NCI-H82 treated with DMSO at 0.1 percent for 48 hours (cell line): ENCODE measurements around the gene GALNT18.
A peak's percentile ranks its signal among the peaks of the same experiment; 100 is the strongest.

Source experiments
- DNase-seq: peaks from one replicate; lab custom pipeline; 2025; ENCODE audit not compliant: unreplicated experiment; lab: John Stamatoyannopoulos, UW

The GALNT18 gene

GRCh38 chr11:11415901-11416300 lies 205.9 kb downstream of the GALNT18 start:
- no peak for DNase-seq

DNA sequence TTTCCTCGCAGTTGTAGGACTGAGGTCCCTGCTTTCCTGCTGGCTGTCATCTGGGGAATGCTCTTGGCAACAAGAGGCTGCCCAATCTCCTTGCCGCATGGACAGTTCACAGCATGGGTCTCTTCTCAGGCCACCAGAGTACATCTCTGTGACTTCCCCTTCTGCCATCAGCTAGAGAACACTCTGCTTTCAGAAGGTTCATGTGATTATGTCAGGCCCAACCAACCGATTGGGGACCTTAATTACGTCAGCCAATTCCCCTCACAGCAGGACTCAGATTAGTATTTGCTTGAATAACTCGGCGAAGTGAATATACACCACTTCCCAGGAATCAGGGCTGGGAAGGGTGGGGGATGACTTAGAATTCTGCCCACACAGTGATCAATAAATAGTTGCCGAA lies 206.8 kb downstream of the GALNT18 start:
- DNase-seq, result no peak

DNA sequence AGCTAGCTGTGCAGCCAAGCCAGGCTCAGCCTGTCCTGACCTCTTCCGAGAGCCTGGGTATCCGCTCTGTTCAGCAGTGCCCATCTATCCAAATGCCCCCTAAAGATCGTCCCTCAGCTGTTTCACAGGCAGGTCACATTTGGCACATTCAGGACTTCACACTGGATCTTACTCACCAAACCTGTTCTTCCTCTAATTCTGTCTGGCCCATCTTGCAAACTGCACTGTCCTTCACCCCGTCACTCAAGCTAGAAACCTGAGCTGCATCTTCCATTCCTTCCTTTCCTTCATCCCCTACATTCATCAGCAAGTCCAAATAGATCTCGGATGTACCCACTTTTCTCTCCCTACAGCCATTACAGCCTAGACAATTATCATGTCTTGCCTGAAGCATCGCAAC lies 208.0 kb downstream of the GALNT18 start:
- DNase-seq, result no peak

DNA sequence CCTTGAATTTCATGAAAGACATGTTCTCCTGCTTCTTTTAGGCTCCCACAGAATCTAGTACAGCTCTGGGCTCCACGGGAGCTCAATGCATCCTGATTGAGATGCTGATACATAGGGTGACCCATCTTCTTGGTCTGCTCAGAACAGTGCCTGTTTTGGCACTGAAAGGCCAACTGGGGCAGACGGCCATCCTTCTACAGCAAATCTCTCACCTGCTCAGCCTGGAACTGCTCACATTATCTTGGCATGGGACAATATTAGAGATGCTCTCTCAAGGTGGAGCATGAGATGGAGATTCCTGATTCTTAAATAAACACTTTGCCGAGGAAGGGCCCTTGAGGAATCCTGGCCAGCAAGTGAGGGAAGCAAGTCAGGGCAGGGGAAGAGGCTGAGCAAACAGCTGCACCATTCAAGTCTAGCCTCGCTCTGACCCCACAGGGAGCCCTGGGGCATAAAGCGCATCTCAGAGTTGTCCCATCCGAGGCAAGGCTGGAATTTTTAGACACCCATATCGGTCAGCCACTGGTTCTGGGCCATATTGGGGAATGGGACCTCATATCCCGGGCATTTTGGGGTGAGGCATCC lies 210.3 kb downstream of the GALNT18 start:
- DNase-seq, result no peak

GRCh38 chr11:11409901-11410300 lies 211.9 kb downstream of the GALNT18 start:
- no peak for DNase-seq

DNA sequence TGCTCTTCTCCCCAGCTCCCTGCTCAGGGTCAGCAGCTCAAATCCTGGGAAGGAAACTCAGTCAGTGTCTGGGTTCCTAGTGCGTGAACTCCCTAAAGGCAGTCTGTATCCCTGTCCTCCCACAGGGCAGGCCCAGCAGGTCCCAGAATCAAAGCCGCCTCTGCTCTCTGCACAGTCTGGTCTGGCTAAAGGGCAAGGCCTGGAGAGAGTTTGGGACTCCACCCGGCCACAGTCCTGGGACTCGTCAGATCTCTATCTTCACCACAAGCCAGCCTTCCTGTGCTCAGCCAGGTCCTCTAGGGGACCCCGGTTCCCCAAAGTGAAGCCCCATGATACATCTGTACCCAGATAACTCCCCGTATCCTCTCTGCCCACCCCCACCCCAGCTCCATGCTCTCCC lies 212.6 kb downstream of the GALNT18 start:
- DNase-seq, result no peak

DNA sequence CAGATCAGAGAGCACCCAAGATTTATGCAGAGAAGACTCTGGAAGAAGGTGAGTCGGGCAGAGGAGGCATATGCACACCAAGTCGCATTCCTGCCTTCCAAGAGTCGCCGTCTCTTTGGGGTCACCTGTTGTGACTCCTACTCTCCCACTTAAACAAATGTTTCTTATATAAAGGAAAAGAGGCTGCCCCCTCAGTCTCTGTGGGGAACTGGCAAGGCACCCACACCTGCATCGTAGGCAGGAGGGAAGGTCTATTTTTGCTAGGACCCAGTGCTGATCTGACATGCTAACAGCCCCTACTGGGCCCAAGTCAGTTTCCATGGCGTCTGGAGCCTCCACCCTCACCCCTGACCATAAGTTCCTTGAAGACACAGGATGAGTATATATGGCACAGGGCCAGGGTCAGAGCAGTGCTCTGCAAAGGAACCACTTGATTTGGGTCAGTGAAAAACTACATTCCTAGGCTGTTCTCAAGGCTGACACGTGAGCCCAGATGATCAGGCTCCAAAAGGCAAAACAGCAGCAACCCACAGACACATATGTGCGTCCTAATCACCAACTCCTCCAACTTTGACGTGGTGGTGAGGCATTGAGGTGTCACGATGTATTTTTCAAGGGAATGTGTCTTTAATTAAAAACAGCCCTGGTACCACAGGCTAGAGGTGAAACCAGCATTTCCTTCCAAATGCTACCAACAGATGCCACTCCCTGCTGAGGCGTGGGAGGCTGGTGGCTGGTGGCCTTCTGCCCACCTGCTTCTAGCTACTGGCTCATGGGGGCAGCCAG lies 213.2 kb downstream of the GALNT18 start:
- no peak for DNase-seq

GRCh38 chr11:11407763-11408084 lies 214.1 kb downstream of the GALNT18 start:
- no peak for DNase-seq

GRCh38 chr11:11407065-11407762 lies 214.6 kb downstream of the GALNT18 start:
- DNase-seq, result peak; percentile 72

DNA sequence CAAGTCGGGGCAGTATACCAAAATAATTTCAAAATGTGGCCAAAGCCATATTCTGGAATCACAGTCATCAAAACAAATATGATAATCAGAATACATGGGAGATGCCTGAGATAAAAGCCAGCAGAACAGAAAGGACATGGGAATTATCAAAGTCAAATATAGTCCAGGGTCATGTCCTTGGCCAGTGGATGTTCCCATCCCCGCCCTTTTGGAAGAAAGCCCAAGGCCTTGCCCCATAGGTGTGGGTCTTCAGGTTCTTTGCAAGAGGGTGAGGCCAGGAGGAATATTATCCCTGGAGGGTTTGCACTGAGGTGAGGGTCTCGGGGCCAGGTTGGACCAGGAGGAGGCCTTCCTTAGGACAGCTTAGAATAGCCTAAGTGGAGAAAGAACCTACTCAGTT lies 215.2 kb downstream of the GALNT18 start:
- no peak for DNase-seq

DNA sequence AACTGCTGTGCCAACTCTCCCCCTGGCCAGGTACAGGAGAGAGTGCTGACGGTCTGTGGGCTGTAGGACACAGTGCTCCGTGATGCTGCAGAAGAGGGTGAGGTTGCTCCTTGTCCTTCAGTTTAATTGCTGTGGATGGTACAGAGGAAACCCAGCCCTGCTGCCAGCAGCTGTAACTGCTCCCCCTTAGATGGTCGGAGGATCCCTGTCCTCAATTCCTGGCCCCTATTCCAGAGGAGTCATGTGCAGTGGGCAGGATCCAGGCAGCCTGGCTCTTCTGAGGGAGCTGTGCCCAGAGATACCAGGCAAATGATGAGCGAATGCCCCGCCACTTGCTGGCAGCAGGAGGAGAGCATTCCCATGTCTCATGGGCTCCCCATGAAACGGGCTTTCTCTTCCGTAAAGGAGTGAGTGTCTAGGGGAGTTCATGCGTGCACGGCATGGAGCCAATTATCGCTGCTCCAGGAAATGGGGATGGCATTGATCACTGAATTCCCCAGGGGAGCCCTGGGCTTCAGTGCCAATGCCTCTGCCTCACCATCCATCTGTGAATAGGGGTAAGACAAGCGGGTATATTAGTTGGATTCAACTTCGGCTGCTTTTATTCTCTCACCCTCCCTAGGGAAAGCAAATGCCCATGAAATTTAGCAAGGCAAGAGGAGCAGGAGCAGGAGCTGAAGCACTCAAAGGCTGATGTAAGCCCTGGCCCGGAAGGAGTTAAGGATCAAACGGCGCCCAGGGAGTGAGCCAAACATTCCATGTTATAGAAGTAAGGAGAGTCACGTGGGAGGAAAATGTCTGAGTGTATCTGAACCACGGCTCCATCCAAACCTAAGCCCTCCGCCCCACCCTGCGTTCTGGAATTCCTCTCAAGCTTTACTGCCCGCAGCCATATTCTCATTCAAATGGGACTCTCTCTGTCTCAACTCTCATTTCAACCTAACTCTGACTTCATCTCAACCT lies 217.8 kb downstream of the GALNT18 start:
- DNase-seq, result no peak

- DNase-seq, result no peak
These were observed 219.8 kb downstream of the GALNT18 start for GRCh38 chr11:11401960-11402535.

DNA sequence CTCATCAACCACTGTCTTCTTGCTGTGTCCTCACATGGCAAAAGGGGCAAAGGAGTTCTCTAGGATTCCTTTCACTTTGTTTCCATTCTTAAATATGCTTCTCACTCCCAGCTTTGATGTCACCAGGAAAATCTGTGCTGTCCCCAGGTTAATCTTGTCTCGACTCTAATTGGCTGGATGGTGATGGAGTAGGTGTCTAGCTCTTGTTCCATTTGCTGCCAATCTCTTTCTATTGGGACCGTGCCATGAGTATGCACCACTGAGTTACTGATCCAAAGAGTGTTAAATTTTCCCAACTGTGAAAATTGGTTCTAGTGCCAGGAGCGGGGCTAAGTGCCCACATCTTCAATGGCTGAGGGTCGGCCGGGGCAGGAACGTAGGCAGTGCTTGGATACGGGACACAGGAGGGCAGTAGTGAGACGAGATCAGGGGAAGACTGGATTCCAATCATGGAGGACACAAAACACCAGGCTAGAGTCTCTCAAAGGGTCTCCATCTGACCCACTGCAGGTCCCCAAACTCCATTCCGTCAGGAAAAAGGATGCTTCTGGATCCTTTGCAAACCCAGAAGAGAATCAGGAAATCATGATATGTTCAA lies 221.1 kb downstream of the GALNT18 start:
- DNase-seq, result no peak

DNA sequence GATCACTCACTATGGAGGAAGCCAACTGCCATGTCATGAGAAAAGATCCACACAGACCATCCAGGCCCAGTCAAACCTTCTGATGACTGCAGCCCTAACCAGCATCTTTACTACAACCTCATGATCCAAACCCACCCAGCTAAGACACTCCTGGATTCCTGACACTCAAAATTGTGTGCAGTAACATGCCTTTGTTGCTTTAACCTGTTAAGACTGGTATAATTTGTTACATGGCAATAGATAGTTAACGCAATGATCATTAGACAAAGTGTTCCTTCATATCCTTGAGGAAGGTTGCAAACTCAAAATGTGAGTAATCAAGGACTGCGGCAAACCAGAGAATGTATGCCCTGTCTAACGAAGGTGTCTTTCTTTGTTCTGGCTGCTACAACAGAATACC lies 221.7 kb downstream of the GALNT18 start:
- no peak for DNase-seq

DNA sequence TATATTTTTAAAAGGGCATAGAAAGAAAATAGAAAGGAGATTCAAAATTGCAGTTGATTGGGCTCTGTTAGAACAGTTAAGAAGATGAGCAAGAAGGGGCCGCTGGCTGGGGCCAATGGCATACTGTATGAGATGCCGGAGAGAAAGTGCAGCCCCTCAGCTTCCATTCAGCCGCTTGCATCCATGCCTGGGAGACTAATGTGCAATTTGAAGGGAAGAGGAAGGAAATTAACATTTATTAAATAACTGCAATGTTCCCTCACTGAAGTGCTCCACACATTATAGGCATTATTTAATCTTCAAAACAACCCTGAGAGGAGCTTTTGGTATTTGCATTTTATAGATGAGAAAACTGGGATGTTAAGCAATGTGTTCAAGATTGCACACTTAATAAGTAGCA lies 224.0 kb downstream of the GALNT18 start:
- DNase-seq, result no peak

- DNase-seq, result no peak
These were observed 224.8 kb downstream of the GALNT18 start for GRCh38 chr11:11397036-11397415.

- no peak for DNase-seq
These were observed 225.3 kb downstream of the GALNT18 start for GRCh38 chr11:11396301-11397035.

DNA sequence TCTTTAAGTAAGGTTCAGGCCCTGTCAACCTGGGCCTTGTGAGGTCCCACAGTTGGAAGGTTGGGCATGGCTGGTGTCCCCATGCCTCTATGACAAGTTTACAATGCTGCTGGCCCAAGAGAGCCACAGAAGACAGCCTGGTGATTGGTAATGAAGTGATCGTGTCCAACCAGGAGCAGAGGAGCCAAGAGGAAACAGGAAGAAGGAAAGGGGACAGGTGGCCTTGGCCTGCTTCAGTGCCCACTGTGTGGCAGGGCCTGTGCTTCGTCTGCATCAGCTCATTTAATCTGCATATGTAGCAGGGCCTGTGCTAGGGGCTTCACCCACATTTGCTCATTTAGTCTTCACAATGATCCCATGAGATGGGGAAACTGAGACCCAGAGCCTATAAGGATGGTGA lies 226.7 kb downstream of the GALNT18 start:
- no peak for DNase-seq

DNA sequence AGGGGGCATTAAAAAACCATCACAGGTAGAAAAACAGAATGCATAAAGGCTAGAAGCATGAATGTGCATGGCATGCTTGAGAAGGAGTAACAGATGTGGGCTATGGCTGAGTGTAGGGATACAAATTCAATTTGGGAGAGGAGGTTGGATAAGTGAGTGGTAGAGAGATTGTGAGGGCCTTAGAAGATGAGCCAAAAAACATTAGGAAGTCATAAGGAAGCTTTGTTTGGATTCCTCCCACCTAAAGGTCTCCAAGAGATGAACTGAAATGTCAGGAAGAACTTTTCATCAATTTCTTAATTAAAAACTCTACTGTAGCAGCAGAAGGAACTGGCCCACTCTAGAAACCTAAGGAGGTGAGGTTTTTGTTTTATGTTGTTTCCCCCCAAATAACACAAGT lies 227.6 kb downstream of the GALNT18 start:
- DNase-seq, result no peak
